Colon (tissue), 2 donors: ENCODE results near the gene PAH.

Experiments used
- FAIRE-seq: peaks from 2 replicates; lab custom pipeline; 2012; peaks lifted over from hg19 to GRCh38; lab: Jason Lieb, UNC
- donor health status: control.
- donor health status: control.

Gene PAH

GRCh38 chr12:102821149-102821548 lies 95.9 kb downstream of the PAH start:
- FAIRE-seq, result no peak

- FAIRE-seq, result no peak
These were observed 100.1 kb downstream of the PAH start for GRCh38 chr12:102816816-102817434.

- FAIRE-seq, result no peak
These were observed 102.2 kb downstream of the PAH start for GRCh38 chr12:102814691-102815367.

- FAIRE-seq, result no peak
These were observed 104.7 kb downstream of the PAH start for GRCh38 chr12:102812344-102812743.

- FAIRE-seq, result no peak
These were observed 105.8 kb downstream of the PAH start for GRCh38 chr12:102811110-102811737.

GRCh38 chr12:102808412-102808811 lies 108.6 kb downstream of the PAH start:
- no peak for FAIRE-seq

DNA sequence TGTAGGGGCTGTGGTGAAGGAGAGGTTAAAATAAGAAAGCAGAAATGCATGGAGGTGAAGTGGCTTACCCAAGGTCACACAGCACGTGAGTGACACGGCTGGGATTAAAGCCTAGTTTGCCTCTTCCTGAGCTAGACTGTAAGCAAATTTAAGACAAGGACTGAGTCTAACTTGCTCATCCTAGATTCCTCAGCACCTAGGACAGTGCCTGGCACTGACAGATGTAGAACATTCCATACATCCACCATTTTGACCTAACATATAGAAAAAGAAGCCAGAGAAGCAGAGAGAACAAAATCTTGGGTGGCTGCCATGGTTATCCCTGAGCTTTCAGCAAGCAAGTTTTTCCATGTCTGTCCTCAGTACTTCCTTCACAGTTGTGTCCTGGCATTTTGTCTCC lies 110.5 kb downstream of the PAH start:
- FAIRE-seq, result no peak

DNA sequence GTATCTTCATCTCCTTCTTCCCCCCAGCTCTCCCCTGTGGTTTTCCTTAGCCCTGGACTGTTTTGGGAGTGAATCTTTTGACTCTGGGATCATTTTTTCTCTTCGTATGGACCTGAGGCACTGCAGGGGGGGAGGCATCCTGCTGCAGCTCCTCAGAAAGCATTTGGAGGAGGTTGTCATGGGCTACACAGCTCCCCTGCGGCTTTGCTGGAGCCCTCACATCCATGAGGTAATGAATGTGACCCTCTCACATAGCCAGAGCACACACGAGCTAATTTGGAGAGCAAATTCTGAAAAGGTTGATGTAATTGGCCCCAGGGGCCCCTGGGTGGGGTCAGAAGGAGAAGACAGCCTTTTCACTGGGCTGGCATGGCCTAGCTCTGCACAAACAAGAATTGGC lies 110.9 kb downstream of the PAH start:
- no peak for FAIRE-seq

- no peak for FAIRE-seq
These were observed 116.5 kb downstream of the PAH start for GRCh38 chr12:102800565-102800964.

DNA sequence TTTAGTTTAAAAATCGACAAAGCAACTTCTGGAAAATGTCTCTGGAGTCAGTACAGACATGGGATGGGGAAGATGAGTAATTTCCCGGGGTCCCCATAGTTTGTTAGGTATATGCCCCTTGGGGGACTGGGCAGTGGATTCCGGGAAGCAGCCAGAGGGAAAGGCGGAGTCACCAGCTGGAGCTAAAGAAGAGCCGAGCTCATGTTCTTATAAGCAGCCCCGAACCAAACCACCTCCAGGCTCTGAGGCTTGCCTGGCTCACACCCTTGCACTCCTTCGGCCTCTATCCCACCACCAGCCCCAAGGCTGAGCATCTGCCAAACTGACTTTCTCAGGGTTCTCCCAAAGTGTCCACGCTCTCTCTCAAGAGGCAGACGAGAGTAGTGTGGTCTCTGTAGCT lies 117.8 kb downstream of the PAH start:
- no peak for FAIRE-seq

GRCh38 chr12:102797528-102797927 lies 119.5 kb downstream of the PAH start:
- no peak for FAIRE-seq

- FAIRE-seq, result no peak
These were observed 123.1 kb downstream of the PAH start for GRCh38 chr12:102793921-102794320.
